Mammary epithelial cell (primary cell): ENCODE measurements around the gene DNAH1.

Source experiments
- EZH2 ChIP-seq: IDR thresholded peaks from 2 replicates; pipeline ENCODE4 v1.6.1; 2012; ENCODE audit warnings: low read length, inconsistent platforms, borderline replicate concordance
- TF ChIP-seq, protein P1 (sequence below), 2 donors: IDR thresholded peaks in 1 of 2; conservative IDR thresholded peaks in 1 of 2; 2 replicates each; pipeline ENCODE4 v1.5.1; 2011 to 2012; ENCODE audit warnings: inconsistent platforms in 2 of 2, low read length in 2 of 2, mild to moderate bottlenecking in 2 of 2, control low read depth in 1 of 2, low read depth in 1 of 2; ENCODE audit not compliant: insufficient read depth in 1 of 2; ENCODE audit errors: extremely low read depth in 1 of 2

GRCh38 chr3:52318186-52318816 lies 2.2 kb downstream of the DNAH1 start:
- TF ChIP-seq, protein P1, sequence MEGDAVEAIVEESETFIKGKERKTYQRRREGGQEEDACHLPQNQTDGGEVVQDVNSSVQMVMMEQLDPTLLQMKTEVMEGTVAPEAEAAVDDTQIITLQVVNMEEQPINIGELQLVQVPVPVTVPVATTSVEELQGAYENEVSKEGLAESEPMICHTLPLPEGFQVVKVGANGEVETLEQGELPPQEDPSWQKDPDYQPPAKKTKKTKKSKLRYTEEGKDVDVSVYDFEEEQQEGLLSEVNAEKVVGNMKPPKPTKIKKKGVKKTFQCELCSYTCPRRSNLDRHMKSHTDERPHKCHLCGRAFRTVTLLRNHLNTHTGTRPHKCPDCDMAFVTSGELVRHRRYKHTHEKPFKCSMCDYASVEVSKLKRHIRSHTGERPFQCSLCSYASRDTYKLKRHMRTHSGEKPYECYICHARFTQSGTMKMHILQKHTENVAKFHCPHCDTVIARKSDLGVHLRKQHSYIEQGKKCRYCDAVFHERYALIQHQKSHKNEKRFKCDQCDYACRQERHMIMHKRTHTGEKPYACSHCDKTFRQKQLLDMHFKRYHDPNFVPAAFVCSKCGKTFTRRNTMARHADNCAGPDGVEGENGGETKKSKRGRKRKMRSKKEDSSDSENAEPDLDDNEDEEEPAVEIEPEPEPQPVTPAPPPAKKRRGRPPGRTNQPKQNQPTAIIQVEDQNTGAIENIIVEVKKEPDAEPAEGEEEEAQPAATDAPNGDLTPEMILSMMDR (conservative IDR thresholded peaks at IDR 0.05 in 1 of 2, IDR thresholded peaks at IDR 0.05 in 1 of 2; ENCODE audit: extremely low read depth in 1 of 2, insufficient read depth in 1 of 2, low read depth in 1 of 2, low read length in 2 of 2) = no peak
- no peak for TF ChIP-seq EZH2
